ENCODE data around the gene SYNE1. TPM values are rescaled to one million over a fixed set of nuclear protein-coding genes. Genes with fewer than 3 reads are reported as not detected.
A peak's percentile ranks its signal among the peaks of the same experiment; 100 is the strongest.
"Not testable (repeated sequence)": the region's sequence is repeated elsewhere in the genome, so short reads cannot be mapped to it uniquely, and the experiment has no call there.

Gene SYNE1
- total RNA-seq, result 100 to 1,000 TPM; 135 to 184 TPM
- long read RNA-seq, donor 1, partial matches to known transcripts, result 9 of 25 reads
- long read RNA-seq, donor 1, other reads (novel, unspliced or antisense), result 15 of 25 reads
- long read RNA-seq, donor 2, transcript SYNE1-214 (7 exons, 1,546 nt), result major isoform, 5 of 50 reads
- long read RNA-seq, donor 2, partial matches to known transcripts, result 40 of 50 reads
- long read RNA-seq, donor 2, other reads (novel, unspliced or antisense), result 5 of 50 reads

DNA sequence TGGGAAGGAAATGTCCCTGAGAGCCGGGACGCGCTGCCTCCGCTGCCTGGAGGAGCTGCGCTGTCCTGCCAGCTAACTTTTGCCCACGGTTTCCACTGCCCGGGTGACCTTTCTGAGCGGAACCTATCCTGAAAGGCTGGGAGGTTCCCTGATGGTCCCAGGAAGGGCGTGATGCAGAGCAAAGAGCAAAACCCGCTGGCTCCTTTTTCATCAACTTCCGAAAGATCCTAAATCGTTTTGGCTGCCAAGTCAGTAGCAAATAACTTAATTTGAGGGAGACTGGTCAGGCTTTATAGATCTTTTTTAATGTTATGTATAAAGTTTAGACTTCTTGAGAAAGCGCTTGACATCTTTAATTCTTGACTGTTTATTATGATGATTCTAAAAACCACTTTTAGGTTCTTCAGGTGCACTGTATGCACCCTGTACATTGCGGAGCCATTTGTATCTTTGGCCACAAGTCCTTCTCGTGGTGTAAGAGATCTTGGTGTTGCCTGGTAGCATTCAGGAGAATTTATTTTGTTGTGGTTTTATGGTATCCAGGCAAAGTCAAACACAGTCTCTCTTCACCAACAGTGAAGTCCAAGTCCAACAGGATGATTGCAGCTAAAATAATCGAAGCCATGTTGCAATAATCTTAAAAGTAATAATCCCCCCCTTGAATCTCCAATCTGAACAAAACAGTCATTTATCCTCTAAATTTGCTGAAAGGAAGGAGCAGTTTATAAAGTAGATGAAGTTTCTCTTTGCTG, at the start of gene SYNE1:
Gene SYNE1, minus strand, starts transcription at position 67 of the 752 bp plus-strand sequence. CDS start 9,031 bp downstream, outside the sequence.
- no peak for DNase-seq (ENCODE audit: low spot score)
- intact Hi-C loops (cut with DNase I), result no loop called here

GRCh38 chr6:152685819-152686218, 48.7 kb upstream of the SYNE1 start:
- intact Hi-C loops (cut with DNase I), result no loop called here
- DNase-seq (ENCODE audit: low spot score), result no peak

- intact Hi-C loops (cut with DNase I); DNase-seq (ENCODE audit: low spot score): not testable (repeated sequence)
Measured at GRCh38 chr6:152682935-152683334, 45.8 kb upstream of the SYNE1 start.

DNA sequence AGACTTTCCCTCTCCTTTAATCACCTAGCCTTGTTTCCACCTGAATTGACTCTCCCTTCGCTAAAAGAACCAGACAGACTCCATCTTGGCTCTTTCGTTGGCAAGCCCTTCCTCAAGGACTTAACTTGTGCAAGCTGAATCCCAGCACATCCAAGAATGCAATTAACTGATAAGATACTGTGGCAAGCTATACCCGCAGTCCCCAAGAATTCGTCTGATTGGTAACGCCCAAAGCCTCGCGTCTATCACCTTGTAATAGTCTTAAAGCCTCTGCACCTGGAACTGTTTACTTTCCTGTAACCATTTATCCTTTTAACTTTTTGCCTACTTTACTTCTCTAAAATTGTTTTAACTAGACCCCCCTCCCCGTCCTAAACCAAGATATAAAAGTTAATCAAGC, 45.0 kb upstream of the SYNE1 start:
- intact Hi-C loops (cut with DNase I), result no loop called here
- DNase-seq (ENCODE audit: low spot score), result no peak

- intact Hi-C loops (cut with DNase I), result no loop called here
- DNase-seq (ENCODE audit: low spot score), result no peak
Measured at GRCh38 chr6:152680879-152681517, 43.8 kb upstream of the SYNE1 start.

DNA sequence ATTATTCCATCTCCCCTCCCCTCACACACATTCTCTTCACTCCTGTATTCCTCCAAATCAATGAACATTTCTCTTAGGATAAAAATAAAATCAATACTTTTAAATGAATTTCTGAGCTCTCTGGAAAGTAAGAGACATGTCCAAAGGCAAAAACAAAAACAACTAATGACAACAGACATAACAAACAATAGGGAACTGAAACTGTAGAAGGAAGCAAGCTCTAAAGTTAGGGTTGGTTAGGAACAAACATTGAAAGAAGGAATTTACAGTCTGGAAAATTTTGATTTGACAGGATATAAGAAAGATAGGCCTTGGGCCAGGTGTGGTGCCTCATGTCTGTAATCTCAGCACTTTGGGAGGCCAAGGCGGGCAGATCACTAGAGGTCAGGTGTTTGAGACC, 43.0 kb upstream of the SYNE1 start:
- no peak for DNase-seq (ENCODE audit: low spot score)
- intact Hi-C loops (cut with DNase I), result no loop called here

- DNase-seq (ENCODE audit: low spot score), result no peak
- intact Hi-C loops (cut with DNase I), result loop anchor here in 1 of 2 donors (5.0 kb wide), 1 partner anchor 121 kb away; no protein-coding TSS in a partner anchor
Measured at GRCh38 chr6:152673236-152673635, 36.1 kb upstream of the SYNE1 start.

DNA sequence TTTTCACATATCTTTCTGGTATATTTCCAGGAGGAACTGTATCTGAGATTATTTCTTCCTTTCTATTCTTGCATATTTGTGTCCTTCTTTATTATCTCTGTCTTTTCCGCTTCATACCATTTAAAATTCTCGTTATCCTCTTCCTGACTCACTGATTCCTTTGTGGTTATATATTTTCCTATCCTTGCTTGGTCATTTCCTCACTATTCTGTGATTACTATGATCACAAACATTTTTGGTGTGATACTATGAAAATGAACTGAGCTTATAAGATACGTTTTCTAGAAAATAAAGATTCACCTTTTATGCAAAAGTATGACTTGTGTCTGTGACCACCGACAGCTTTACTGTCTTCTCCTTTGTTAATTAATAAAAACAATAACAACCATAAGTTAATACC, 34.0 kb upstream of the SYNE1 start:
- intact Hi-C loops (cut with DNase I), result loop anchor here in 1 of 2 donors (5.0 kb wide), 1 partner anchor 119 kb away; no protein-coding TSS in a partner anchor
- DNase-seq (ENCODE audit: low spot score), result no peak

DNA sequence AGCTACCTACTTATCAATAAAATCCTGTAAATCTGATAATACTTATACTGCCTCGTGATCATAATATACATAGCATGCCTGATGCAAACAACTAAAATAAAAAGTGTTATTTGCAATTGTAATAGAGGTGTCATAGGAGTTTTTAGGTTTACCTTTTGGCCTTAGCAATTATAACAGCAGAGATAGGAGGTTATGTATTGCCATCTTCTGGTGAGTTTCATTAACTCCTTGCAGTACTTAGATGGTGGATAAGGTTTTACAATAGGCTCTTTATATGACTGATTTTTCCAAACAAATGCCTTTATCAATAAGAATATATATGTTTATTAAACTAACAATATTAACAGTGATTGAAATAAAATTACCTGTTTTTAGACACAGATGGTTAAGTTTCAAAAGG, 32.7 kb upstream of the SYNE1 start:
- DNase-seq (ENCODE audit: low spot score), result no peak
- intact Hi-C loops (cut with DNase I), result loop anchor here in 1 of 2 donors (5.0 kb wide), 1 partner anchor 118 kb away; no protein-coding TSS in a partner anchor

DNA sequence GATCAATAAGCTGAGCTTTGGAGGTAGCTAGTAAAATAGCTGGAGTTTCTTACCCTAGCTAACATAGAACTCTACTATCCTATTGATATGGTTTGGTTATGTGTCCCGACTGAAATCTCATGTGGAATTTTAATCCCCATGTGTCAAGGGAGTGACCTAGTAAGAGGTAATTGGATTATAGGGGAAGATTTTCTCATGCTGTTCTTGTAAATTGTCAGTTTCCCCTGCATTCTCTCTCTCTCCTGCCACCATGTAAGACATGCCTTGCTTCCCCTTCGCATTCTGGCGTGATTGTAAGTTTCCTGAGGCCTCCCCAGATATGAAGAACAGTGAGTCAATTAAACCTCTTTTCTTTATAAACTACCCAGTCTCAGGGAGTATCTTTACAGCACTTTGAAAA, 24.6 kb upstream of the SYNE1 start:
- intact Hi-C loops (cut with DNase I), result no loop called here

GRCh38 chr6:152651986-152652385, 14.8 kb upstream of the SYNE1 start:
- DNase-seq (ENCODE audit: low spot score), result no peak
- intact Hi-C loops (cut with DNase I), result no loop called here

More for the DNA sequence above, 24.6 kb upstream of the SYNE1 start:
- DNase-seq (ENCODE audit: low spot score), result no peak

- intact Hi-C loops (cut with DNase I), result no loop called here
- no peak for DNase-seq (ENCODE audit: low spot score)
Measured at GRCh38 chr6:152648105-152648504, 10.9 kb upstream of the SYNE1 start.

DNA sequence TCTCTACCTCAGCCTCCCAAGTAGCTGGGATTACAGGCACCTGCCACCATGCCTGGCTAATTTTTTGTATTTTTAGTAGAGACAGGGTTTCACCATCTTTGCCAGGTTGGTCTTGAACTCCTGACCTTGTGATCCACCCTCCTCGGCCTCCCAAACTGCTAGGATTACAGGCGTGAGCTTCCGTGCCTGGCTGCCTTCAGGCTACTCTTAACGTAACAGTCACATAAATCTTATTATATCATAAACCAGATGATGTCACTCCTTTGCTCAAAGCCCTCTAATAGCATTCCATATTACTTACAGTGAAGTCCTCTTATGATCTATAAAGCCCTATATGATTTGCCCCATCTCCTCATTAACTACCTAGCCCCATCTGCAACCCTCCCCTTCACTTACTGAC, 9.6 kb upstream of the SYNE1 start:
- intact Hi-C loops (cut with DNase I); DNase-seq (ENCODE audit: low spot score): not testable (repeated sequence)

GRCh38 chr6:152642578-152643375, 5.6 kb upstream of the SYNE1 start:
- intact Hi-C loops (cut with DNase I), result no loop called here
- no peak for DNase-seq (ENCODE audit: low spot score)

GRCh38 chr6:152636609-152637295, 410 bp downstream of the SYNE1 start:
- intact Hi-C loops (cut with DNase I), result no loop called here

GRCh38 chr6:152636021-152636608, 1.0 kb downstream of the SYNE1 start:
- no peak for DNase-seq (ENCODE audit: low spot score)
- intact Hi-C loops (cut with DNase I), result no loop called here

More at GRCh38 chr6:152636609-152637295, 410 bp downstream of the SYNE1 start:
- DNase-seq (ENCODE audit: low spot score), result peak; percentile 83

DNA sequence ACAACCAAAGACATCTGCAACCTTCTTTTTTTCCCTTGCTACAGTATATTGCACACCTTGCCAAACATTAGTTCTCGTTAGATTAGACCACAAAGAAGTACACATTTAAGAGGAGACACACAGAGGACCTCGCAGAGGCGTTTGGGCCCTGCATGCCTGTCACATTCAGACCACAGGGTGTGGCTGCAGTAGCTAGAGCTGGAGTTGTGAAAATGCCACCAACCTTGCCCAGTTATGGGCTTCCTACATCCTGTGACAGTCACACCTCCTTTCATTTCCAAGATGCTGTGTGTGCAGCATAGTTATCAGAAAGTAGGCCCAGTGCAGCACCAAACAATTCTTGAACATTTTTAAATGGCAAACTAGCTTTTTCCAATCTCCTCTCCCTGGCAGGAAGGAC, 2.4 kb downstream of the SYNE1 start:
- intact Hi-C loops (cut with DNase I), result no loop called here
- DNase-seq (ENCODE audit: low spot score), result no peak

DNA sequence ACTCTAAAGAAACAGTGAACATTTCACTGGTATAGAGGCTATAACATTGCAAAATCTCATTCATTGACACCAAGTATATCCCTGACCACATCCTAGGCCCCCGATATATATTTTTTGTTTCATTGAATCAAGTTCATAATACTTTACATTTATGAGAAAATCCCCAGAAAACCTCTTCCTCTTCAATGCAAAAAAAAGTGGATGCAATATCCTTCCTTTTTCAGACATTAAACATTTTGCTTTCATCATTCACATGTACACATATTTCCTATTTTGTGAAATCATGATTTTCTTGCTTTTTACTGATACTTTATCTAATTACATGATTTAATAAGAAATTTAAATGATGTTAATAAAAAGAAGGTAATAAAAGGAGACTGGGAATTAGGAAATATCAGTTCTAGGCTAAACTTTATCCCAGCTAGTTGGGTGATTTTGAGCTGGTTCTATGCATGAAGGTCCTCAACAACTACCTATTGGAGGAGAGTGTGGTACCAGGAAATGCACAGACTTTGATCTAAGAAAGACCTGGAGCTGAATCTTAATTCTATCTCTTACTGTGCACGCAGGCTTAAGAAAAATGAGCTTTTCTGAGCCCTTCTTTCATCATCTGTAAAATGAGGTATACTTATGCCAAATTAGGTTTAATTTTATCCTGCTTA, 4.9 kb downstream of the SYNE1 start:
- intact Hi-C loops (cut with DNase I), result no loop called here
- DNase-seq (ENCODE audit: low spot score), result no peak

Measured in posterior vena cava (tissue), 2 donors.